Bronchial epithelial cell (primary cell): Measurements from ENCODE around the gene ZNF750. TPM values are rescaled to one million over a fixed set of nuclear protein-coding genes. Genes with fewer than 3 reads are reported as not detected.
A peak's percentile ranks its signal among the peaks of the same experiment; 100 is the strongest.

ENCODE experiments used
- DNase-seq: peaks from one replicate; pipeline ENCODE4 v3.0.0-alpha.2; 2010; ENCODE audit warnings: low read depth
- FAIRE-seq: peaks from 2 replicates; lab custom pipeline; 2011; peaks lifted over from hg19 to GRCh38; lab: Jason Lieb, UNC
- H3K27me3 ChIP-seq: 2 replicates; pipeline ENCODE4 v1.5.1; 2011; ENCODE audit warnings: low read length; ENCODE audit not compliant: control insufficient read depth, insufficient read depth
- H3K36me3 ChIP-seq: 2 replicates; pipeline ENCODE4 v1.5.1; 2011; ENCODE audit warnings: low read length; ENCODE audit not compliant: control insufficient read depth, insufficient read depth
- H3K4me3 ChIP-seq: 2 replicates; pipeline ENCODE4 v1.5.1; 2011; ENCODE audit warnings: mild to moderate bottlenecking, low read depth, low read length, control low read depth
- CTCF ChIP-seq: IDR thresholded peaks from 2 replicates; pipeline ENCODE4 v1.5.1; 2011; ENCODE audit warnings: mild to moderate bottlenecking, moderate library complexity, low read length, control low read depth, inconsistent platforms; ENCODE audit not compliant: insufficient read depth, severe bottlenecking
- total RNA-seq: library from RNA; depleted of rRNA; stranded (reverse); fragments of >200 nt; gene quantifications from 2 replicates; pipeline ENCODE4 v1.2.1, GENCODE V29; 2014

ZNF750 gene
- total RNA-seq, 1 donor from 2014 or later = 3.2 TPM

GRCh38 chr17:82837586-82838320, 2.1 kb downstream of the ZNF750 start:
- peak; percentile 20 for DNase-seq
- Histone ChIP-seq H3K36me3 (peaks cover 8% of the 10 kb centered on the region), H3K4me3 (peak overlapping the region; percentile 44), H3K27me3 (no peaks in the 10 kb centered on the region)
- no peak for FAIRE-seq
- no peak for TF ChIP-seq CTCF

- DNase-seq (peak; percentile 34), FAIRE-seq (no peak)
- TF ChIP-seq CTCF = peak; percentile 17
- Histone ChIP-seq H3K27me3 (no peaks in the 10 kb centered on the region), H3K36me3 (peaks cover 12% of the 10 kb centered on the region), H3K4me3 (no peak overlapping the region)
Observed at GRCh38 chr17:82836823-82837357, 2.9 kb downstream of the ZNF750 start.

- DNase-seq (peak; percentile 100), FAIRE-seq (peak; percentile 98)
- H3K27me3 ChIP-seq = no peaks in the 10 kb centered on the region
Observed at GRCh38 chr17:82835766-82836512, 3.9 kb downstream of the ZNF750 start.

GRCh38 chr17:82835122-82835521, 4.7 kb downstream of the ZNF750 start:
- DNase-seq (no peak), FAIRE-seq (no peak)
- Histone ChIP-seq H3K27me3 (no peaks in the 10 kb centered on the region), H3K36me3 (peaks cover 26% of the 10 kb centered on the region), H3K4me3 (no peak overlapping the region)
- no peak for TF ChIP-seq CTCF

More at GRCh38 chr17:82835766-82836512, 3.9 kb downstream of the ZNF750 start:
- no peak for TF ChIP-seq CTCF
- Histone ChIP-seq H3K4me3 (peak overlapping the region; percentile 9), H3K36me3 (peaks cover 19% of the 10 kb centered on the region)

GRCh38 chr17:82832881-82833475, 6.8 kb downstream of the ZNF750 start:
- DNase-seq (no peak), FAIRE-seq (no peak)
- Histone ChIP-seq H3K36me3 (peaks cover 31% of the 10 kb centered on the region), H3K4me3 (no peak overlapping the region), H3K27me3 (no peaks in the 10 kb centered on the region)
- TF ChIP-seq CTCF = no peak
